Stromal cell of bone marrow (primary cell): Measurements from ENCODE around the gene TNS3.

Experiments
- DNase-seq: peaks from one replicate; pipeline ENCODE4 v3.0.0-alpha.2; 2012; ENCODE audit warnings: low read depth

TNS3 gene

DNA sequence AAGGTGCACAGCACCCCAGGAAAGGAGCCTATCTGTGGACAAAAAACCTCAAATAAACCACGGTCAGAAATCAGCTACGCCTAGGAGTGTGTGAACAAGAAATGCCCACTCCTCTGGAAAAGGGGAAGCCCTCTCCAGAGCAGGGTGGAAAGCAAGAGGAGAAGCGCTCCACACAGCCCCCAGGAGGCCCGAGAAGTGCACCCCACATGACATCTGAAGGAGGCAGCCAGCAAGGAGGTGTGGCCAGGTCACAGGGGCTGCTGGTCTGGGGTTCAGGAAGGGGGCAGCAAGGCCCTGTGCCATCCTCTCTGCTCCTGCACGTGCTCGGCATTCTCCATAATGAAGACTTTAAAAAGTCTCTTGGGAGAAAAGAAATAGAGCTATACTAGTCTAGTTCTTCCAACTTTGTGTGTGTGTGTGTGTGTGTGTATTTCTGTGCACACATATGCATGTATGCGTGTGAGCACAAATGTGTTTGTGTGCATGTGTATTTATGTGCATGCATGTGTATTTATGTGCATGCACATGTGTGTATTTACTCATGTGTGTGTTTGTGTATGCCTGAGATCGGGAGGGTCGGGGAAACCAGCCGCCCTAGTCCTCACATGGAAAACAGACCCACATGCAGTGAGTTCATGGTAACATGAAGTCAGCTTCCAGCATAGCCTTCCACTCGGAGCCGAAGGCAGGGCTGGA lies 76.5 kb downstream of the TNS3 start:
- DNase-seq, result no peak

DNA sequence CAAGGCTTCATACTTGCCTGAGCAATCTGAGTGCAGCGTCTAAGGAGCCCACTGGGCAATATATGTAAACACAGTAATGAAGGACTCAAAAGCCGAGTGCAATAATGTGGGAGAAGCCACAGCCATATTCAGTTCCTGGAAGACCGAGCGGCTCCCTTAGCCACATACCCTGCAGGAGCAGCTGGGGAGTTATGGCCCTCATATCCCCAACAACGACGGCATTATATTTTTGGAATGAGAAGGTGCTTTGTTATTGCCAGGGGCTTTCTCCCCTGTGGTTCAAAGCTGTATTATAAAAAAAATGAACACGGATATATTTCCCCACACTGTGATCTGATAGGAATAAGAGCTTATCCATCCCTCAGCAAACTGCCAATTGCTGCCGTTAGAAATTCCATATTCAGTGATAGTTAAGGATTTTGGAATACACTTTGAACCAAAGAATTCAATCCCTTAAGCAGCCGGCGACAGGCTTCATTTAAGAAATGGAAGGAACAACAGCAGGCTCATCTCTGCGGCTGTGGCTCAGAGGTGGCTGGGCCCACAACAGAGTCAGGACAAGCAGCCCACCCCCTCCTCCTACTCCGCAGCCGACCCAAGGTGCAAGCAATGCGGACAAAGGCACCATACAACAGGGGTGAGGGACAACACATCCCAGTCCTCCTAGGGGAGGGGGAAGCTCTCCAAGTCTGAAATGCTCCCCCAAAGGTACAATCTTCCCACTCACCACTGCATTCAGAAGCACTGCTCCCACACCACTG lies 77.2 kb downstream of the TNS3 start:
- no peak for DNase-seq

DNA sequence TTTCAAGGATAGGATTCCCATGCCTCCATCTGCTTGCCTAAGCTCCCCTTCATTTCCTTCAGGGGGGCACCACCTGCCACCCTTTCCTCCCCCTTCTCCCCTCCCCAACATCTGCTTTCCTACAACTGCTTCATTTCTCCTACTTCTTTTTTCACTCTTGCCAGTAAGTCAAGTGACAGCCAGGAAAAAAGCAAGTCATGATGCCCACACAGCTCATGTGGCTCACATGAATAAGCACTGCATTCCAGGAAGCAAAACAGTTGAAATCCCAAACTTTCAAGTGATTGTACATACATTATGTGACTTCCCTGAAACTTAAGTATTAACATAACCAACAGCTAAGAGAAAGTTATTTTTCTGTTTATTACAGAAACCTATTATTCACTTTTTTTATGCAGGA lies 78.6 kb downstream of the TNS3 start:
- peak; percentile 65 for DNase-seq

DNA sequence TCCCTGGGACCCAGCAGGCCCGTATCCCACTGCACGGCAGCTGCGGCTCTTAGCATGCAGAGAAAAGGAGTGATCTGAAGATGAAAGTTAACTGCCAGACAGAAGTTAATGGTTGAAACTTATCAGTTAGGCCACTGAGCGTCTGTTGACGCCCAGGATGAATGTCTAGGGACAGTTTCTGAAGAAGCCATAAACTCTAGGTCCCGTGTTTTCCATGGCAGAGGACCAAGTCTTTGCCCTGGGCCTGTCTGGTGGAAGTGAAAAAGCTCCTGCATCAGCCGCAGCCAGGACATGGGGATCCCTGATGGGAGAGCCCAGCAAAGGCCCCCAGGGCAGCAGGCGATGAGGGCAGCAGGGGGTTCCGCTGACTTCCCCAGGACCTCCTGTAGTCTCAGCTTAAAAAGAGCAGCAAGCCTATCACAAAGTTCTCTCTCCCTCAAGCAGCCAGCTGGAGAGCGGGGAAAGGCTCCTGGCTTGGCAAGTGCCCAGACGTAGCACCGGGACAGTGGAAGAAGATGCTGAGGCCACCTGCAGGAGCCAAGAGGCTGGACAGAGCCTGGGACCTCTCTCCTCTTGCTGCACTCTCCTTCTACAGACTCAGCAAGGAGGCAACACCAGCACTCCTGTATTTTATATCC lies 79.6 kb downstream of the TNS3 start:
- no peak for DNase-seq

DNA sequence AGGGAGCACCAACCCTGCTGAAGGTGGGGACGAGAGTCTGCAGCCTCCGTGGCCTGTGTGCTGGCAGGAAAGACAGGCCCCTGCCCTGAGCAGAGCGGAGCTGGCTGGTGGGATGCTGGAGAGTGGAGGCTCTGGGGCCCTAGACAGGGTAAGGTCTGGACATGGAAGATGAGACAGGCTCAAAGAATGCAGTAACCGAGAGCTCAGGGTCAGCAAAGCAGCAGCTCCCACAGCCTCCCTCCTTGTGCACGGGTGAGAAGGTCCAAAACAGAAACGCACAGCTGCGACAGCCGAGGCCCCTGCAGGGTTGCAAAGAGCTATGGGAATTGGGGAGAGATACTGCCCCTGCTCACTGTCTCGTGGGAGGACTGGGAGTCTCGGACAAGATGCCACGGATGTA lies 80.5 kb downstream of the TNS3 start:
- DNase-seq, result no peak

DNA sequence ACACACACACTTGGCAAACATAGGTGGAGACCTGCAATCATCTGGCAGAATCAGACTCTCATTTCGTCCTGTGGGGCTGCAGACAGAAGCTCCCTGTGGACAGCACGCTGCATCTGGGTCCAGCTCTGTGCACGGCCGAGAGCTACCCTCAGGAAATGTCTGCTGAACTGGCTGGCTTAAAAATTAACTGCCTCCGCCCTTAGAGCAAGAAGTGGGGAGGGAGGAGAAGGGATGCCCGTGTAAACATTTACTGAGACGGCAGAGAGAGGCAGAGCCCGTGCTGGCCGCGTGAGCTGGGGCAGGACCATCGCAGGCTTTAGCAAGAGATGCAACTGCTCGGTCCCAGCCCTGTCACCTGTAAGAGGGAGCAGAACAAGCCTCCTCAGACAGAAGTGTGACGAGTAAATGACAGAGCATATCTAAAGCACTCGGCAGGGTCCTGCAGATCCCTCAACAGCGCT lies 81.8 kb downstream of the TNS3 start:
- no peak for DNase-seq

DNA sequence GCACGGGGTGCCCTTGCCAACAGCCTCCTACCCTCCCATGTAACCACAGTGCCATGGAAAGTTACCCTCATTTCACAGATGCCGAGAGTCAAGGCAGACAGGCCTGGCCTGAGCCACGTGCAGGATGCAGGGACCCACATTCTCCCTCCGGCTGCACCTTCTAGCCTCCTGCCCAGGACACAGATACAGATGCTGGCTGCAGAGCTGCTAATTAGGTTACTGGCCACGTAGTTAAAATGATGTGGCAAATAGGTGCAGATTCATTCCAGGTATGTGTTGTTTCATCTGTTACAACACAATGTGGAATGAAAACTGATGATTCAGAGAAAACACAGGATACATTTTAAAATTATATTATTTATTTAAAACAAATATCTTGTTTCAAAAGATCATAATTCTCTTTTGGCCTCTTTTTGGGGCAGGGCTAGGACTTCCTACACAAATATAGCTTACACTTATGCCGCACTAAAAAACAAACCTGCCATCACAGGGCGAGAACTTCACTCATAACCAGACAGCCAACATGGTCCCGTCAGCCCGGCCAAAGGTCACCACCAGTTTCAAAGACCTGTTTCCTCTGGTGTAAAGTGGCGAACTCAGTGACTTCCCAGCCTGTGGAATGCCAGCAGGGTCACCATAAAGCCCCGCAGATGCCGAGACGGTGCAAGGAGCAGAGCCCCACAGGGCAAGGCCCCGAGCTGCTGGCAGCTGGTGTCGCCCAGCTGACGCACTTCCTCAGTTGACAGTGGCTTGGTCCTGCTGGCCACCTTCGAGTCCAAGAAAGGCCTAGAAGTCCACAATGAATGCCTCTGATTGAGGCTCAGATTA lies 83.5 kb downstream of the TNS3 start:
- no peak for DNase-seq

DNA sequence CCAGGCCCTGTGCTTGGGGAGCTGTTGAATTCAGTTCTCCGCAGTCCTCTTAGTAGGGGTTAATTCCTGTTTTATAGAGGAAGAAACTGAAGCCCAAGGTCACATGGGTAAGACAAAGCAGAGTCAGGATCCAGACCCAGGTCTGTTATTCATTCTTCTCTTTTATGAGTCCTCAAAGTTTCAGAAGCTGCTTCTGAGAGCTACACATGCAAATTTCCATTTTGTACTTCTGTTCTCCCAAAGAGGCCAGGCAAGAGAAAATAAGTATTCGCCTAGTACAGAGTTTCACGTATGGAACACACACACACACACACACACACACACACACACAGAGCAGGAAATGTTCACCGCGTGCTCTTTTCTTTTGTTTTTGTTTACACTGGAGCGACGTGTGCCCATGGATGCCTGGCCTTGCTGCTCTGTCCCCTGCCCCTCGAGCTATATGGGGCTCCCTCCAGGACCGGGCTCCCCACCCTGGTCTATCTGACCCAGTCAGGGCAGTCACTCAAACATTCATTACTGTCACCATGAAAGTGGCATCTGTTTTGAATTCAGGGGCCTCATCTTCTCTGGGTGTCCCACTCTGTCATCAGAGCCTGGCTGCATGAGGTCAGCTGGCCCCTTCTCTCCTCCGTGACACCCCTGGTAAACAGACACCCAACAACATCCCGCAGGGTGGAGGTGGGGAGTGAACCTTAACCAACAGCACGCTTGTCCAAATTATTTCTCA lies 84.4 kb downstream of the TNS3 start:
- DNase-seq, result no peak

DNA sequence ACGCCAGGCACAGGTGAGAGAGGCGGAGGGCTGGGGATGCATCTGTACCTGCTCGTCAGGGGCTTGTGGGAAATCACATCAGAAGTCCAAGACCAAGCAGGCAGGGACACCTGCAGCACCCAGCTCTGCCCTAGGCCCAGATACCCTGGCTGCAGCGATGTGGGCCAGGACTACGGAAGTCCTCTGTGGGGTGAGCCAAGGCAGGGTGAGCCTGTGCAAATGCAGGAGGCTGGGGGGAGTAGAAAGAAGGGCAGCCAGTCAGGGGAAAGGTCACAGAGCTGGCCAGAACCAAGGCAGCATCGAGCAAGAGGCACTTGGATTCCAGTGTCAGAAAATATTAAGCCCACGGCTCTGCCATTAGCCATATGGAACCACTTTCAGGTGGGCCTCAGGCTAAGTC lies 85.2 kb downstream of the TNS3 start:
- DNase-seq, result no peak

DNA sequence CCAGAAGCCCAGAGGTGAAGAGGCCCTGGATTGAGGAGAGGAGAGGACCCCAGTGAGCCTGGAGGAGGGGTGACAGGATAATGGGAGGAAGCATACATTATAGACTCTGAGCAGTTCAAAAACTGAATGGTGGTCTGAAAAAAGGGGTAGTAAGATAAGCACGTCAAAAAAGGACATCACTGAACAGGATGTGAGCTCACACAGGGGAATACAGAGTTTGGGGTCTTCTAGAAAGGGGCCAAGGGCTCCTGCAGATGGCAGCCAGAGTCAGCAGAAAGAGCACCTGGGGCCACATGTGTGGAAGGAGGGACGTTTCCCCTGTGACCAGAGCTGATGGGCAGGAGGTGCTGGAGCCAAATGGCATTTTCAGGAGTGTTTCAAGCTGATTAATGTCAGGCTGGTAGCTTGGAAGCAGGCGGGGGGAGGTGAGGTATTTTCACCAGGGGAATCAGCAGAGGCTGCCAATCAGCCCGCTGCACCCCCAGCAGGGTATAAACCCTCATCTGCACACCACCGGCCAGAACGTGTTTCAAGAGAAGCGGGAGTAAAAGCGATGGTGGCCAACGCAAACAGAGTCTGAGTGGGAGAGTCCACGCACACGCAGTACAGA lies 85.8 kb downstream of the TNS3 start:
- DNase-seq, result no peak

DNA sequence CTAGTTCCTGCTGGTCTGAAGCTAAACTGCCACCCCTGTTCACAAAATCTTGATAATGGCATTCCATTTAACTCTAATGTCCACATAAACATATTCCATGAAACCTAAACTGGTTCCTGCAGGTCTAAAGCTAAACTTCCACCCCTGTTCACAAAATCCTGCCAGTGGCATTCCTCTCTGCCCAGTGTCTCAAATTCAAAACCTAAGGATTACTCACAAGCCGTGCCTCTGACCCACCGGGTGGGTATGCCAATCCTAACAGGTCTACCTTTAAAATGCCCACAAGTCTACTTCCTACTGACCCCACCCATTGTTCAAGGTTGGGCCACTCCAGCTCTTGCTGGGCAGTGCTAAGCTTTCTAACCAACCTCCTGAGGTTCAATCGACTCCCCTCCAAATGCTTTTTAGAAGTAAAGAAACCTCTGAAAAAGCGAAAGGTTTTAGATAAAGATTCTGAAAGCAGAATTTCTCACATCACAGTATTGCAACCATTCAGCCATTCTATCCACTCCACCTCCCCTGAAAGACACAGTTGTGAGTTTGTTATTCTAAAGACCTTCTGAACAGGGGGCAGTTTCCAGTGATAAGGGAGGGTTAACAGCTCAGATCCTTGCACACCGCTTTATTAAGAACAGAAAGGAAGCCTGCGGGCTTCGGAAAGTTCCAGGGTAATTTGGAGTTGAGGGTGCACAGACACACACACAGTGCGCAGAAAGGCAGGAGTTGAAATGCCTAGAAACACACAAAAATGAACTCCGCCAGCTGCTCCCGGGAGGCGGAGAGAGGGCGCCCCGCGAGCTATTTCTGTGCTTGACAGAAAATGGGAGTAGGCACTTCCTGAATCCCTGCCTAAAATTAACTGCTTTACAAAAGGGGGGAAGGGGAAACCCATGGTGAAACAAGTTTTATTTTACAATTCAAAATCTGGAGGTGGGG lies 87.7 kb downstream of the TNS3 start:
- no peak for DNase-seq

DNA sequence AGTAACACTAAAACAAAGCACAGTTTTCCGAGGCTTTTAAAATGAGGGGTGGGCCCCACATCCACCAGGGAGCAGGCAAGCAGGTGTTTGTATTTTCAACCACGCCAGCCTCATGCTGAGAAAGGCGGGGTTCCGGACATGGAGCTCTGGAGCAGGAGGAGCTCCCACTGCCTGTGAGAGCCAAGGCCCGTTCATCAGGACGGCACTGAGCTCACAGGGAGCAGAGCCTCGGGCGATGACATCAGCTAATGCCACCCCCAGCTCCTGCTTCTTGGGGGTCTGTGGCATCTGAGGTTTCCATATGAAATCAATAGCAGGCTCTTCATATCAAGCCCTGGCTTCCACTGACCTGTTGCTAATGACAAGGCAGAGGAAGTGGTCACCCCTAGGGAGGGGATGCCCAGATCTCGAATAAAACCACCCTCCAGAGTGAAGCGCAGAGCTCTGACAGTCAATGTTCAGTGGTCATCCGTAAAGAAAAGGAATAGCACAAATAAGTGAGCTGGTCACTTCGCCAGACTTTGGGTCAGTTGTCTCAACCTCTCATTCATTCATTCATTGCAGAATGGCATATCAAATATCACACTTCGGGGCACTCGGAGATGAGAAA lies 89.1 kb downstream of the TNS3 start:
- DNase-seq, result no peak

DNA sequence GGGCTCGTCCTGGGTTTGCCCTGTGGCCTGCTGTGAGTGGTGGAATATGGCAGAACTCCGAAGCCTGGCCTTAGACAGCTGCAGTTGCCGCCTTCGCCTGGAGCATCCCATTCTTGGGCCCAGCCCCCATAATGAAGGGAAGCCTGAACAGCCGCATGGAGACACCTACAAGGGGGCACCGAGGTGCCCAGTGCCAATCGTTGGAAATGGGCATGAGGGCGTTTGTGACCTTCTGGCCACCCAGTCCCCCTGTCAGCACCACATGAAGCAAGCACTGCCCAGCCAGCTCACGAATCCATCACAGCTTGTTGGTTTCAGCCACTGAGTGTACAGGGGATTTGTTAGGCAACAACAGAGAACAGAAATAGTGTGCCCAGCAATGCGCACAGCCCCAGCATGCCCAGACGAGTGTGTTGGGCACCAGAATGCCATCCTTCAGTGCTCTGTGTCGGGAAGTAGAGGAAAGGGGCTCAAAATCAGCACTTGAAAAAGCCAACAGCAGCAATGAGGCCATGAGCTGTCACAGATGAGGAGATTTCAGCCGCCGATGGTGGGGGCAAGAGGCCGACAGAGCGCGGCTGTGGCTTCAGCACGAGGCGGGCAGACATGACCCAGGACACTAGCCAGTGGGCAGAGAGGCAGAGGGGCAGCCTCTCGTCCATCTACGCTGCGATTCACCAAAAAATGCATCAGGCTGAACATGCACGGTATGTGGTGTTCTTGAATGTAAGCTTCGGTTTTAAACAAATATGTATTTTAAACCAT lies 91.2 kb downstream of the TNS3 start:
- DNase-seq, result no peak

DNA sequence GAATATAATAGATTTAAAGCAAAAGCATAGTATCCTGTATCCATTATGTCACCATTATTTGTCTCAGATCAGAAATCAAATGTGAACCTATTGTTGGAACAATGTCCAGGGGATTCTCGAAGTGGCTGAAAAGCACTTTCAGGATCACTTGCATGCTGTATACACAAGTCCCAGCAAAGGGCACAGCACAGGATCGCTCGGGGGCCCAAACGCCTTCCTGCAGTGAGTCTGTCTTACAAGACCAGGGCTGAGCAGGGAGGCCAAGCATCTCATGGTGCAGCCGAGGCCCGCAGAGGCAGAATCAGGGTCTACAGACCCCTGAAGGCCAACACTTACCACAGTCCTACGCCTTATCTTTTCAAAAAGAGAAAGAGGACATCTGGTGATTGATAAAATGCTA lies 92.3 kb downstream of the TNS3 start:
- DNase-seq, result no peak

DNA sequence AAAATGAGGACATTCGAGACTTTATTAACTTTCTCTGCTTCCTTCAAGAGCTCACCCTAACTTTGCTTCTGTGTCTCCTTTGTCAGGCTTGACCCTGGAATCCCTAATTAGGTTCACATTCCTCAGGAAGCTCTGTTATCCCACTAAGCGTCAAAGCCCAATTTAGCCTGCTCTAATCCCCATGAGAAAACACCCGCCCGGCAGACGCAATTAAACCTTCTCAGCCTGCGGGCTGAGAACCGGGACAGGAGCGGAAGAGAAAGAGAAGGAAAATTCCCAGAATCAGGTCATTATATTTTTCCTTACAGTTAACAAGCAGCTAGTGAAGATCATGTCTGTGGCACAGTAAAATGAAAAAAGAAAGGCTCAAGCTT lies 93.0 kb downstream of the TNS3 start:
- no peak for DNase-seq

DNA sequence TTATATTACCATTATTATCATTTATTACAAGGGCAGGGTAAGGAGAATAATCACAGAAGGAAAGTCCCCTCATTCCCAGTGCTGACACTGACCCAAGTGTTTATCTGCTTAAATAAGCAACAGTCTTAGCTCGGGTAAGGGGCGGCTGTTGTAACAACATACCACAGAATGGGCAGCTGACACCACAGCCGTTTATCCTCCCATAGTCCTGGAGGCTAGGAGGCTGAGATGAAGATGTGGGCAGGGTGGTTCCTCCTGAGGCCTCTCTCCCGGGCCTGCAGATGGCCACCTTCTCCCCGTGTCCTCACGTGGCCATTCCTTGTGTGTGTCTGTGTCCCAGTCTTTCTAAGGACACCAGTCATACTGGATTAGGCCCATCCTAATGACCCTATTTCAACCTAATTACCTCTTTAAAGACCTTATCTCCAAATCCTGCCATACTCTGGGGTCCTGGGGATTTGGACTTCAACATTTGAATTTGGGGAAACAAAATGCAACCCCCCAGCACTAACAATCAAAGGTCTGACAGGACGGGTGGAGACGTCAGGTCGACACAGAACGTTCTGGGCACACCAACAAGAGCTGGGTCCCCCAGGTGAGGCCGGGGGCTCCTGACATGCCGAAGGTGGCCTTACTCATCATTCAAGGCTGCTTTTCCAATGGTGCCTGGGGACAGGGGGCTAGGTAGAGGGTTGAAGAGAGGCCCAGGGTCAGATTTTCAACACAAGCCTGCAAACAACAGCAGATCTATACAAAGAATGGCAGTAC lies 93.5 kb downstream of the TNS3 start:
- no peak for DNase-seq

DNA sequence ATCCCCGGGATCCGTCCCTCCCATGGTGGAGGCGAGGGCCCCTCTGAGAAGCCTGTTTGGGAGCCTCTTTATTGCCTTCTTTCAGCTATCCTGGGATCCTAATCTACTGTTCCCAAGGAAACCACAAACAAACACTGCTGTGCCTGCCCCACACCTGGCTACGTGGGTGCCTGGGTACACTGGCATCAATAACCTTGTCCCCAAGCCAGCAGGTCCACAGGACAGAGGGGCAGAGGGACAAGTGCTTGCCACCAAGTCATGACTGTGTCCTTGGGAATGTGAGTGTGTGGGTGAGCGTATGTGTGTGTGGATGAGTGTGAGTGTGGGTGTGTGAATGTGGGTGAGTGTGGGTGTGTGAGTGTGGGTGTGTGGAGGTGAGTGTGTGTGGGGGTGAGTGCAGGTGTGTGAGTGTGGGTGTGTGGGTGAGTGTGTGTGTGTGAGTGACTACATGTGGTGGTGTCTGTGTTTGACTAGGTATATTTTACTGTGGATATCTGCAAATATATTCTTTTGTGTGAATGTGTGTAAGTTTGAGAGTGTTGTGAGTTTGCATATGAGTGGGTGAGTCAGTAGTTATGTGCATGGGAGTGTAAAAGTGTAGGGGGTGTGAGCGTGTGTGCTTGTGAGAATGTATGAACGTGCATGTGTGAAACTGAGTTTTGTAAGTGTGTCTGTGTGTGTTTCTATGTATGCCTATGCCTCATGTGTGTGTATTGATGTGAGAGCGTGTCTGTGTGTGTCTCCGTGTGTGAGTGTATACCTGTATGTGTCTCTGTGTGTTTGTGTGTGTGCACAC lies 96.1 kb downstream of the TNS3 start:
- no peak for DNase-seq
